Keratinocyte (primary cell): Measurements from ENCODE around the gene ANKRD55. TPM values are rescaled to one million over a fixed set of nuclear protein-coding genes. Genes with fewer than 3 reads are reported as not detected.

Experiments used
- DNase-seq: peaks from one replicate; pipeline ENCODE4 v3.0.0-alpha.2; 2011; ENCODE audit warnings: low read depth, missing footprints, low spot score
- FAIRE-seq: peaks from 2 replicates; lab custom pipeline; 2011; peaks lifted over from hg19 to GRCh38; lab: Jason Lieb, UNC
- H2AFZ ChIP-seq: 2 replicates; pipeline ENCODE4 v1.6.0; 2012; ENCODE audit warnings: low read length, control low read depth, inconsistent platforms; ENCODE audit not compliant: control insufficient read depth
- H3K27ac ChIP-seq: 2 replicates; pipeline ENCODE4 v1.5.1; 2011; ENCODE audit warnings: low read length; ENCODE audit not compliant: control insufficient read depth, insufficient read depth
- H3K27me3 ChIP-seq: 3 replicates; pipeline ENCODE4 v1.6.0; 2011; ENCODE audit warnings: low read length; ENCODE audit not compliant: control insufficient read depth, insufficient read depth; ENCODE audit errors: extremely low read depth
- H3K36me3 ChIP-seq, 2 experiments: 2 replicates in 1 of 2; 3 replicates in 1 of 2; pipeline ENCODE4 v1.5.1; 2011; ENCODE audit warnings: low read length in 2 of 2, mild to moderate bottlenecking in 1 of 2; ENCODE audit not compliant: control insufficient read depth in 2 of 2, insufficient read depth in 2 of 2; ENCODE audit errors: extremely low read depth in 1 of 2
- H3K4me1 ChIP-seq: 3 replicates; pipeline ENCODE4 v1.5.1; 2011; ENCODE audit warnings: low read length; ENCODE audit not compliant: control insufficient read depth, insufficient read depth; ENCODE audit errors: extremely low read depth
- H3K4me2 ChIP-seq: 3 replicates; pipeline ENCODE4 v1.6.0; 2011; ENCODE audit warnings: low read depth, low read length; ENCODE audit not compliant: control insufficient read depth, insufficient read depth; ENCODE audit errors: extremely low read depth
- H3K4me3 ChIP-seq, 3 experiments: fragments of 200-600 bp in 1 of 3; sonication (generic) in 1 of 3; 2 replicates in 2 of 3; 3 replicates in 1 of 3; pipeline ENCODE4 v1.5.1; 2011 to 2016; ENCODE audit warnings: low read length in 3 of 3, mild to moderate bottlenecking in 3 of 3, control low read depth in 2 of 3, inconsistent platforms in 1 of 3, low read depth in 1 of 3, mixed read lengths in 1 of 3, mixed run types in 1 of 3, moderate library complexity in 1 of 3; ENCODE audit not compliant: control insufficient read depth in 2 of 3, insufficient read depth in 2 of 3; ENCODE audit errors: extremely low read depth in 1 of 3
- H3K79me2 ChIP-seq: 2 replicates; pipeline ENCODE4 v1.6.0; 2012; ENCODE audit warnings: low read length; ENCODE audit not compliant: control insufficient read depth, insufficient read depth
- H3K9ac ChIP-seq: 3 replicates; pipeline ENCODE4 v1.6.0; 2011; ENCODE audit warnings: low read length; ENCODE audit not compliant: control insufficient read depth, insufficient read depth; ENCODE audit errors: extremely low read depth
- H3K9me1 ChIP-seq: 3 replicates; pipeline ENCODE4 v1.6.0; 2011; ENCODE audit warnings: low read length; ENCODE audit not compliant: control insufficient read depth, insufficient read depth; ENCODE audit errors: extremely low read depth
- H3K9me3 ChIP-seq: 2 replicates; pipeline ENCODE4 v1.5.1; 2012; ENCODE audit warnings: low read depth, low read length; ENCODE audit not compliant: control insufficient read depth
- H4K20me1 ChIP-seq: 3 replicates; pipeline ENCODE4 v1.6.0; 2011; ENCODE audit warnings: low read length; ENCODE audit not compliant: control insufficient read depth, insufficient read depth; ENCODE audit errors: extremely low read depth
- CTCF ChIP-seq, 3 experiments: IDR thresholded peaks in 1 of 3; conservative IDR thresholded peaks in 1 of 3; optimal IDR thresholded peaks in 1 of 3; 2 replicates in 2 of 3; 3 replicates in 1 of 3; pipeline versions ENCODE3 to v1.5.1; 2011; ENCODE audit warnings: low read length in 3 of 3, mild to moderate bottlenecking in 3 of 3, moderate library complexity in 2 of 3, control low read depth in 1 of 3, inconsistent platforms in 1 of 3; ENCODE audit not compliant: insufficient read depth in 2 of 3; ENCODE audit errors: extremely low read depth in 1 of 3
- EZH2 ChIP-seq: IDR thresholded peaks from one replicate; pipeline ENCODE4 v1.6.1; 2012; ENCODE audit warnings: inconsistent platforms, mild to moderate bottlenecking, low read length, moderate library complexity
- dilution Hi-C: fragments of 300-500 bp; cut with MboI; formaldehyde crosslinking; loops from one replicate; pipeline ENCODE4 v1.7.0; 2020; ENCODE audit warnings: low sequenced_read_pairs; ENCODE audit not compliant: extremely low pct_ligation_motif_present
- polyA minus RNA-seq, 3 experiments: library from RNA; depleted of rRNA, polyadenylated mRNA; stranded (reverse); fragments of >200 nt; gene quantifications; 1 replicate in 1 of 3; 2 replicates in 1 of 3; 3 replicates in 1 of 3; pipeline ENCODE4 v1.2.3, GENCODE V29; 2011
- polyA plus RNA-seq, 5 experiments: library from polyadenylated mRNA; depleted of rRNA in 3 of 5; stranded (reverse) in 3 of 5; stranded (forward) in 1 of 5; unstranded in 1 of 5; fragments of >200 nt; gene quantifications; 1 replicate in 1 of 5; 2 replicates in 3 of 5; 3 replicates in 1 of 5; pipeline versions ENCODE4 v1.2.1 to v1.2.3, GENCODE V29; 2011 to 2012; ENCODE audit warnings: missing spikeins in 2 of 5, low read depth in 1 of 5, low replicate concordance in 1 of 5

Gene ANKRD55
- not detected in 3 replicates for polyA plus RNA-seq
- polyA plus RNA-seq (2011; ENCODE audit: low read depth): not detected
- not detected in 2 replicates for polyA plus RNA-seq (2011; cell fraction: cytosol; rRNA removed)
- not detected in 2 replicates for polyA plus RNA-seq (2011; cell fraction: nucleus; rRNA removed)
- not detected in 2 replicates for polyA plus RNA-seq (2012; ENCODE audit: low replicate concordance)
- polyA minus RNA-seq: not detected in 3 replicates
- not detected for polyA minus RNA-seq (2011; cell fraction: cytosol; rRNA and poly(A)+ RNA removed)
- not detected in 2 replicates for polyA minus RNA-seq (2011; cell fraction: nucleus; rRNA and poly(A)+ RNA removed)

- no peak within 1 kb of the TSS for H3K27ac ChIP-seq
- no peaks in the 10 kb centered on the region for H3K4me1 ChIP-seq
- H3K9me1 ChIP-seq: no peaks in the 10 kb centered on the region
- no peak within 1 kb of the TSS for H3K4me3 ChIP-seq
- dilution Hi-C loops: no loop called here
- DNase-seq (no peak), FAIRE-seq (no peak)
- no peak within 1 kb of the TSS for H3K4me2 ChIP-seq
- no peaks in the 10 kb centered on the region for H3K9me3 ChIP-seq
- no peak within 1 kb of the TSS for H3K9ac ChIP-seq
- H2AFZ ChIP-seq: no peak within 1 kb of the TSS
- no peaks in the 10 kb centered on the region for H3K79me2 ChIP-seq
- H4K20me1 ChIP-seq: no peaks in the 10 kb centered on the region
- peaks cover 18% of the 10 kb centered on the region for H3K27me3 ChIP-seq
- no peak for TF ChIP-seq CTCF (optimal IDR thresholded peaks at IDR 0.05 in 1 of 3, IDR thresholded peaks at IDR 0.05 in 1 of 3, conservative IDR thresholded peaks at IDR 0.05 in 1 of 3; ENCODE audit: extremely low read depth in 1 of 3, insufficient read depth in 2 of 3, low read length in 3 of 3)
- no peak for TF ChIP-seq EZH2
- no peaks in the 10 kb centered on the region for H3K36me3 ChIP-seq
These were observed at the start of gene ANKRD55 for GRCh38 chr5:56233230-56233629. TSS of gene ANKRD55 (minus strand) at chr5:56233330. CDS start at chr5:56232913, 417 bp downstream.

- Histone ChIP-seq H3K27me3 (no peaks in the 10 kb centered on the region), H3K4me3 (no peak overlapping the region), H3K9me1 (no peaks in the 10 kb centered on the region), H3K4me2 (no peak overlapping the region), H3K27ac (no peak overlapping the region), H3K36me3 (no peaks in the 10 kb centered on the region), H3K4me1 (peaks cover 10% of the 10 kb centered on the region), H3K79me2 (no peaks in the 10 kb centered on the region), H3K9ac (no peak overlapping the region), H2AFZ (no peak overlapping the region), H4K20me1 (no peaks in the 10 kb centered on the region), H3K9me3 (no peaks in the 10 kb centered on the region)
- no peak for DNase-seq
- FAIRE-seq: no peak
- no peak for TF ChIP-seq CTCF (optimal IDR thresholded peaks at IDR 0.05 in 1 of 3, IDR thresholded peaks at IDR 0.05 in 1 of 3, conservative IDR thresholded peaks at IDR 0.05 in 1 of 3; ENCODE audit: extremely low read depth in 1 of 3, insufficient read depth in 2 of 3, low read length in 3 of 3)
- TF ChIP-seq EZH2: no peak
- dilution Hi-C loops: no loop called here
These were observed 49.1 kb upstream of the ANKRD55 start for GRCh38 chr5:56282216-56282615.
